GM18951 (cell line): Measurements from ENCODE around the gene GCM1.

Experiments
- POLR2A ChIP-seq: IDR thresholded peaks from 4 replicates; pipeline ENCODE4 v1.6.1; 2011; ENCODE audit warnings: mild to moderate bottlenecking; ENCODE audit not compliant: insufficient read length, insufficient read depth; ENCODE audit errors: extremely low read depth
- in situ Hi-C: fragments of 300-500 bp; cut with MboI; formaldehyde crosslinking; loops from one replicate; pipeline ENCODE4 v1.12.0; 2022; ENCODE audit warnings: low sequenced_read_pairs, mixed read lengths, inconsistent platforms; ENCODE audit not compliant: unreplicated experiment

GCM1 gene

DNA sequence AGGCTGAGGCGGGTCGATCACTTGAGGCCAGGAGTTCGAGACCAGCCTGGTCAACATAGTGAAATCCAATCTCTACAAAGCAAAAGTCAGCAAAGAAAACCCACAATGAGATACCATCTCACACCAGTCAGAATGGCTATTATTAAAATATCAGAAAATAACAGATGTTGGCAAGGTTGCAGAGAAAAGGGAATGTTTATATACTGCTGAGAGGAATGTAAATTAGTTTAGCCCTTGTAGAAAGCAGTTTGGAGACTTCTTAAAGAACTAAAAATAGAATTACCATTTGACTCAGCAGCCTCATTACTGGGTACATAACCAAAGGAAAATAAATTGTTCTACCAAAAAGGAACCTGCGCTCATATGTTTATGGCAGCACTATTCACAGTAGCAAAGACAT, 16.7 kb upstream of the GCM1 start:
- in situ Hi-C loops, result loop anchor here (25.0 kb wide), 1 partner anchor 497 kb away; the partner anchor contains the start of gene KLHL31
- no peak for TF ChIP-seq POLR2A

DNA sequence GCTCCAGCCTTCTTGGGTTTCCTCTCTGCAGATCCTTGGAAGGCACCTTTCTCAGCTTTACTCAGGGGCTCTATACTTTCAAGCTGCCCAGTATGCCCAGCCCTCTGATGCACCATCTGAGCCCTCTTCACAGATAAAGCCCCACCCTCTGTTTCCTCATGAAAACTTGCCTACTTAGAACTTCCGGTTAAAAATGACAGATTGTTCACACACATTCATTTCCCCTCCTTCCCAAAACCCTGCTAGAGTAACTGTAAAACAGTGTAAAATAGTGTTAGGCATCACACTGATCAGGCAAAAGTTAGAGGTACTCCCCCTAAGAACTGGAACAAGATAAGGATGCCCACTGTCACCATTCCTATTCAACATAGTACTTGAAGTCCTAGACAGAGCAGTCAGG, 14.0 kb upstream of the GCM1 start:
- in situ Hi-C loops, result loop anchor here (25.0 kb wide), 1 partner anchor 500 kb away; the partner anchor contains the start of gene KLHL31
- TF ChIP-seq POLR2A, result no peak

DNA sequence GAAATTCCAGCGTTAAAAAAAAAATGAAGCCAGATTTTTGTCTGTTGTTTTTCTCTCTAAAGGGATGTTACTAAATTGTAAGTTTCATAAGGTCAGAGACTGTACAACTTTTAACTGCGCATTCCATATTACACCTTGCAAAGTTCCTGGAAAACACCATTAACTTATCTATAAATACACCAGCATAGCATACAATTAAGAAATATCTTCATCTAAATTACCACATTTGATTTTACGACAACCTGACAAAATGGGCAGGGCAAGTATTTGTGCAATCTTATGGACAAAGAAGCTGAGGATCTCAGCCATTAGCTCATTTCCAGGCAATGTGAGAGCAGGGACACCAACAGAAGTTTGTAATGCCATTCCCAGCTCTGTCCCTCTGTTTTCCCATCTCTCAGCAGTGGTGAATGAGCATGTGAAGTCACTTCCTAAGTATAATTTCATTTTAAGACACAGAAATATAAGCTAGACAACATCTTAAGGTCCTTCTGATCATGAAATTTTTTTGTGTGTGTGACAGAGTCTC, 12.9 kb upstream of the GCM1 start:
- no peak for TF ChIP-seq POLR2A
- in situ Hi-C loops, result loop anchor here (25.0 kb wide), 1 partner anchor 501 kb away; the partner anchor contains the start of gene KLHL31

DNA sequence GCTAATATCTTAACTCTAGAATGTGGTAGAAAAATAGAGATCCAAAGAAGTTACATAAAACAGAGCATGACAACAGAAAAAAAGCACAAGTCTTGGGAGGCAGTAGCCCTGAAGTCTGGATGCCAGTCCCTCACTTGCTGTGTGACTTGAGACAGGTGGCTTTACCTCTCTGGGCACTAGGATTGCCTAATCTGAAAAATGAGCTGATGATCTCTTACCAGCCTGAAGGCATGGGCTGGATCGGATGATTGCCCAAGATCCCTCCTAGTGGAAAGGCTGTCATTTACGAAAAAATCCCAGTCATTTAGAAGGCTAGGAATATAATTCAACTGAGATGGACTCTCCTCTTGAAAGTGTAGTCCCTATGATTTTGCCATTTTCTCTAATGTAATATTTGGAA, 10.9 kb upstream of the GCM1 start:
- in situ Hi-C loops, result loop anchor here (25.0 kb wide), 1 partner anchor 503 kb away; the partner anchor contains the start of gene KLHL31
- no peak for TF ChIP-seq POLR2A

DNA sequence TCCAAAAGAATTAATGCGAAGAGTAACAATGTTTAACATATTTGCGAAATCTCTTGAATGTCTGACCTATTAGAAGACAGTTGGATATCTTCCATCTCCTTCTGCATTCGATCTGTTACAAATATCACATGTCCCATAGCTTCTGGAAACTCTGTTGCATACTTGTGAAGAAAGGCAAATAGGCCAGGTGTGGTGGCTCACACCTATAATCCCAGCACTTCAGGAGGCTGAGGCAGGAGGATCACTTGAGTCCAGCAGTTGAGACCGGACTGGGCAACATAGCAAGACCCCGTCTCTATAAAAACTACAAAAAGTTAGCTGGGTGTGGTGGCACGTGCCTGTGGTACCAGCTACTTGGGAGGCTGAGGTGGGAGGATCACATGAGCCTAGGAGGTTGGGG, 9.4 kb upstream of the GCM1 start:
- in situ Hi-C loops, result loop anchor here (25.0 kb wide), 1 partner anchor 504 kb away; the partner anchor contains the start of gene KLHL31

DNA sequence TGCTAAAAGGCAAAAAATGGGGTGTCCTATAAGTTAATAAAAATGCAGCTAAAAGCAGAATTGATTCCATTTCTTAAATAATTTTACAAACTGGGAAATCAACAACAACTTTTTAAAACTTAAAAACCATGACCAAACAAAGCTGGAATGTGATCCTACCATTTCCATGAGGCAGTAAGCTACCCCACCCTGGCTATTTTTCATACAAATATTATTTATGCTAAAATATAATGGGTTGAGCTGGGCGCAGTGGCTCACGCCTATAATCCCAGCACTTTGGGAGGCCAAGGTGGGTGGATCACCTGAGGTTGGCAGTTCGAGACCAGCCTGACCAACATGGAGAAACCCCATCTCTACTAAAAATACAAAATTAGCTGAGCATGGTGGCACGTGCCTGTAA, 6.6 kb upstream of the GCM1 start:
- in situ Hi-C loops, result loop anchor here (25.0 kb wide), 1 partner anchor 507 kb away; the partner anchor contains the start of gene KLHL31

DNA sequence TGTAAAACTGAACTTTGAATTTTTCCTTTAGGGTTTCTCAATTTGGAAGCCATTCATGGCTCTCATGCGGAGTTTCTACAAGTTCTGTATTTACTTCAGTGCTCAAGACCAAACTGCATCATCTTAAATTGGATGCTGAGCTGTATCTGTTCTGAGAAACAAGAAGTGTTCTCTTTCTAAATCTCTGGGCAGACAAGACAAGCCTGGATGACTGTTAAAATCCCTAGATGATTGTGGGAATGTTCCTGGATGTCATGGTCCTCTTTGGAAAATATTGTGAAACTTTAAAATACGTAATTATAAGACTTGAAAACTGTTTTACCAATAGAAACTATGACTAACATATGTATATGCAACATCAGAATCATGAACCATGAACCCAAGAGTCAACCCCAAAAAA, 6.2 kb upstream of the GCM1 start:
- in situ Hi-C loops, result loop anchor here (25.0 kb wide), 1 partner anchor 508 kb away; the partner anchor contains the start of gene KLHL31
- TF ChIP-seq POLR2A, result no peak

DNA sequence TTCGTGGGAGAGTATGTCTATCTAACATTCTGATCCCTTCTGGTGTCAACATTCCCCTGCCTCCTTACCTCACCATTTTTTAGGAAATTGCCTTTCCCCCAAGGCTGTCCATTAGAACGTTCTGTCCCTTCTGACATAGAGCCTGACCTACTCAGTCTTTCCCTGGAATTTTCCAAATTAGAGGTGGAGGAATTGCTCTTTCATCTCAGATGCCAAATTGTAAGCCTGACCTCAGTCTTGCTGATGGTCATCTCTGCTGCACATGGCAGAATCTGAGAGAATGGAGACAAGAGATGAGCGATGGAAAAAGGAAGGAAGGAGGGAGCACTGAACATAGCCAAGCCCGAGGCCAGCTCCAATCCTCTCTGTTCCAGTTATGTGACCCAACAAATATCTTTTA, 5.4 kb upstream of the GCM1 start:
- no peak for TF ChIP-seq POLR2A
- in situ Hi-C loops, result loop anchor here (25.0 kb wide), 1 partner anchor 508 kb away; the partner anchor contains the start of gene KLHL31

DNA sequence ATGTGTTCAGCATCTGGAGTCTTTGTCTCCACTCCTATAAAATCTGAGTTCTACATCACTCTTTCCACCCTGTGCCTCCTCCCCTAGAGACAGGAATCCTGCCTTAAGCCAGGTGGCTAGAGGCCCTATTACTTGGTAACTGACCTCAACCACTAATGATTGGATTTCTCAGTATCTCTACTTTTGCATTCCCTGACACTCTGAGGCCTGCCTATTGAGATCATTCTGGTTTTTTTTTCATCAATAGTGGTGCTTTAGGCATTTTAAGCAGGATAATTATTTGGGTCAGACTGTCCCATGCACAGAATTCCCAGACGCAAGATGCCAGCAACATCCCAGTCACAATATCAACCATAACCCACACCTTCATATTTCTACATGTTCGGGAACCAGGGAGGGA, 3.9 kb upstream of the GCM1 start:
- no peak for TF ChIP-seq POLR2A
- in situ Hi-C loops, result loop anchor here (25.0 kb wide), 1 partner anchor 510 kb away; the partner anchor contains the start of gene KLHL31

DNA sequence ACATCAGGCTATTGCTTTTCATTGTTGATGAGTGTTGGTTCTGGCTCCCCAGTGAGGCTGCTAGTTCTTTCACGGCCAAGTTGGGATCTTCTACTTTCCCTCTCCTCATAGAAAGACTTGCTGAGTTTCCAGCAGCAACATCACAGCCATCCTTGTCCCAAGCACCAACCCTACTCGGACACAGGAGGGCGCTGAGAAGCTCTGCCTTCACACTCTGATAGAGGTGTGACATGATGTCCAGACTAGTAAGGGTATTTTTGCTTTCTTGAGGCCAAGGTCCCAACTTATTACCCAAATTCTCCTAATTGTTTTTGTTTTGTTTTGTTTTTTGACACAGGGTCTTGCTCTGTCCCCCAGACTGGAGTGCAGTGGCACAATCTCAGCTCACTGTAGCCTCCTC, 3.0 kb upstream of the GCM1 start:
- in situ Hi-C loops, result loop anchor here (25.0 kb wide), 1 partner anchor 511 kb away; the partner anchor contains the start of gene KLHL31
- TF ChIP-seq POLR2A, result no peak

DNA sequence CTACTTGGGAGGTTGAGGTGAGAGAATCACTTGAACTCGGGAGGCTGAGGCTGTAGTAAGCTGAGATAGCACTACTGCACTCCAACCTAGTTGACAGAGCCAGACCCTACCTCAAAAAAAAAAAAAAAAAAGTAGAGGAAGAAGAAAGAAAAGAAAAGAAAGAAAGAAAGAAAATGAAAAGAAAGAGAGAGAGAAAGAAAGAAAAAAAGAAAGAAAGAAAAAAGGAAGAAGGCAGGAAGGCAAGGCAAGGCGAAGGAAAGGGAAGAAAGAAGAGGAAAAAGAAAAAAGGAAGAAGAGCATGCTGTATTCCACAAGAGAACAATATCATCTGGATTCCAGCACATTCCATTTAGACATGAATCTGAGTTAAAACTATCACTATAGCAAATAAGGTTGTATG, 3.8 kb downstream of the GCM1 start:
- in situ Hi-C loops, result no loop called here
- TF ChIP-seq POLR2A, result no peak

DNA sequence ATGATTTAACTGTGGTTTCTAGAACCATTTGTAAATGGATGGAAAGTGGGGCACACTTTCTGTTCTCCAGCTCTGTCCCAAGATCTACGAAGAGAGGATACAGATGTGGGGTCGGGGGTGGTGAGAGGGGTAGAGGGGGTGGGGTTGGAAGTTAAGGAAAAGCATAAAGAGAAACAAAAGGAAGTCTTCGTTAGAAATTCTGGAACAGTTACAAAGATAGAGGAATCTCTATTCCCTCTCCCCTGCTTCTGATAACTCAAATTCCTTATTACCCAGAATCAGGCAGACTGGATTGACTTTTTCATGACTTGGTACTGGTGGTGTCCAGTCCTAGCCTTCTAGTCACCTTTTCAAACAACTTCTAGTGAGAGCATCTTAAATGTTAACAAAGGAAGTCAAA, 4.9 kb downstream of the GCM1 start:
- in situ Hi-C loops, result no loop called here
- no peak for TF ChIP-seq POLR2A

DNA sequence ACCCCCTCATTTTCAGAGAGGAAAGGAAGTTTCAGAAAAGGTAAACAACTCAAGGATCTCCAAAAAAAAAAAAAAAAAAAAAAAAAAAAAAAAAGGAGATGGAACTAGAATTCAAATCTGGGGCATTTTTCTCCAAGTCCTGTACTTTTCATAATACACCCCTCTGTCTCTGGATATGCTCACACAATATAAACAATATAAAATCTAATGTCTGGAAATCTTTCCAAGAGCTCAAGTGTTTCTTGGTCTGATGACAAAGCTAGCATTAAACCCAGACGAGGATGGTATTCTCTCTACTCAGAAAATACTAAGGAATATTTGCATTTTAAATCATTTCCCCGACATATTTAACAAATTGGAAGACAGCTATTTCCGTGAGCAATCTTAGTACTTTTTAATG, 5.8 kb downstream of the GCM1 start:
- in situ Hi-C loops, result no loop called here
- TF ChIP-seq POLR2A, result no peak

DNA sequence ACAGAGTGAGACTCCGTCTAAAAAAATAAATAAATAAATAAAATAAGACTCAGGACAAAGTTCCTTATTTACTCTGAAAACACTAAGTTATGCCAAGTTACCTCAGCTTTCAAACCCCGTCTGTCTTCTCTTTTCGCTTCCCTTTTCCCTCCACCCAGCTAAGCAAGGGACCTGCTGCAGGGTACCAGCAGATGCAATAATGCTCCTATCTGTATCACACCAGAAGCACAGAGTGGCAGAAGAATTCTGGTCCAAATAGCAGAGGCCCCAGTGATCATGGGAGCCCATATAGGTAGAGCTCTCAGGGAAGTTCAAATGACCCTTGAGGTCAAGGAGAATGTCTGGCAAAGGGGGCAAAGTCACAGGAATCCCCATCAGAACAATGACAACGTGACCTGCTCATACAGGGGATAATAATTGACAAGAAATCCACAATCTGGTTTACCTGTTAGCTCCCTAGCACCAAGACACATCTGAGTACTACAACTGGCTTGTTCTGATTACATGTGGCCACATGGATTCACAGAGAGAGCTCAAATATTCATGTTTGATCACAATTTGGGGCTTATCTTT, 8.7 kb downstream of the GCM1 start:
- no peak for TF ChIP-seq POLR2A
- in situ Hi-C loops, result no loop called here
